ENCODE data around the gene TUBB4B. TPM values are rescaled to one million over a fixed set of nuclear protein-coding genes. Genes with fewer than 3 reads are reported as not detected.

Gene TUBB4B
- total RNA-seq, 1 donor from 2014 or later: 357 TPM

DNA sequence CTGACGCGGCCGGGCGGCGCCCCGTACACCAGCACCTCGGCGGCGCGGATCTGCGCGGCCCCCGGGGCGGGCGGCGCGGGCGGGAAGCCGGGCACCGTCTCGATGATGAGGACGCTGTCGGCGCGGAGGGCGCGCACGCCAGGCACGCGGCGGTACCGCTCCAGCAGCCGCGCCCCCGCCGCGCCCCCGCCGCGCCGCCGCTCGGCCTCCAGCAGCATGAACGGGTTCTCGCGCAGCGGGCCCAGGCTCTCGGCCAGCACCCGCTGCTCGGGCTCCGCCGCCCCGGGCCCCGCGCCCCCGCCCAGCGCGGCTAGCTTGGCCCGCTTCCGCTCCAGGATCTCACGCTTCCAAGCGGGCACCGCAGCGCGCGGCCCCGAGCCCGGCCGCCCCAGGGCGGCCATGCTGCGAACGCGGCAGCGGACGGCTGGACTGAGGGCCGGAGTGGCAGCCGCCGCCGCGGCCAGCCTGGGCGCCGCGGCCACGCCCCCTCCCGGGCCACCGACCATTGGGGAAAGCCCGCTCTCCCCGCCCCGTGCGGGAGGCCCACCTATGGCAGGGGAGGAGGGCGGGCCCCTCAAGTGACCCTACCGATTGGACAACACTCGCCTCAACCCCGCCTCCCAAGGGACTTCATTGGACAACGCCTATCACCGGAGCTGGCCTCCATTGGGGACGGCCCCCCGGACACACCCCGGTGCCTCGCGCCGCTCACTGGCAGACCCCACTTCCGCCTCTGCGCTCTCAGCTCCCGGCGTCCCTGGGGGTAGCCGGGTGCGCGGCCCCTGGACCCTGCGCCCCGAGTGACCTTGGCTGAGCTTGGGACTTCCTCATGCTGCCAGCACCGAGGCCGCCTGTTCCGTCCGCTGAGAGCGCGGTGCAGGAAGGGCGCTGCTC is 40.5 kb upstream of the TUBB4B start, which contains the start of gene TPRN:
TSS of gene TPRN (minus strand) at position 431 of the 894 bp plus-strand sequence. CDS start at position 401, 30 bp downstream.
- Mint-ChIP-seq H3K36me3 (ENCODE audit: low read depth) (peaks cover 9% of the 10 kb centered on the region), H3K27ac (peak within 1 kb of the TSS; percentile 69), H3K4me3 (ENCODE audit: low read depth) (peak within 1 kb of the TSS; percentile 83), H3K9me3 (no peaks in the 10 kb centered on the region), H3K27me3 (ENCODE audit: low read depth) (no peaks in the 10 kb centered on the region), H3K4me1 (ENCODE audit: low read depth) (peaks cover 20% of the 10 kb centered on the region)
- DNase-seq (ENCODE audit: low spot score): peak; percentile 99
- intact Hi-C loops (cut with micrococcal nuclease): loop anchor here (1.0 to 5.0 kb wide), 3 partner anchors 12 to 73 kb away; partner anchors contain the start of genes ANAPC2 and SSNA1

DNA sequence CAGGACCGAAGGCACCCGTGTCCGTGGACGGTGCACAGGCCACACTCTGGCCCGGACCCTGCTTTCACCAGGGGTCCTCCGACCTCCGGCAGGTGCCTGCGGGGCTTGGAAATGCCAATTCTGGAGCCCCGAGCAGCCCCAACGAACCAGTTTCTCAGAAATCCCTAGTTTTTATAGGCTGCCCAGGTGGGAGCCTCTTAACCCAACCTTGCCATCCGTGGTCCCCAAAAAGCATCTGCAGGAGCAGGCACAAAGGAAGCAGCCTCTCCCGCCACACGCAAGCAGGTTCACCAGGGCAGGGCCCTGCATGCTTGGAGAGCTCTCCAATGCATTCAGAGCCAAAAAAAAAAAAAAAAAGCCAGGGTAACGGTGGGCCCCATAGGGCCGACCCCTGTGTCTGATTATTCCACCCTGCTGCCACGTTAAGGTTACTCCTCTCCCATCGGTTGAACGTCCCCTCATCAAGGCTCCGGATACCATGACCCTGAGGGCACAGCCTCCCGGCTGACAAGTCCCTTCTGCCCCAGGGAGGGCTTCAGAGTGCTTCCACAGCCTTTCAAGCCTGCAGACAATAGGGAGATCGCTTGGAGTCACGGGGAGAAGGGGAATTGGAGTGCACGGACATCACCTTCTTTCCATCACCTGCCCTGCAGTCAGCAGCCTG is 39.8 kb upstream of the TUBB4B start:
- intact Hi-C loops (cut with micrococcal nuclease): loop anchor here (5.0 kb wide), 1 partner anchor 74 kb away; no protein-coding TSS in a partner anchor
- Mint-ChIP-seq H3K9me3 (no peaks in the 10 kb centered on the region), H3K27ac (peak overlapping the region; percentile 69)

DNA sequence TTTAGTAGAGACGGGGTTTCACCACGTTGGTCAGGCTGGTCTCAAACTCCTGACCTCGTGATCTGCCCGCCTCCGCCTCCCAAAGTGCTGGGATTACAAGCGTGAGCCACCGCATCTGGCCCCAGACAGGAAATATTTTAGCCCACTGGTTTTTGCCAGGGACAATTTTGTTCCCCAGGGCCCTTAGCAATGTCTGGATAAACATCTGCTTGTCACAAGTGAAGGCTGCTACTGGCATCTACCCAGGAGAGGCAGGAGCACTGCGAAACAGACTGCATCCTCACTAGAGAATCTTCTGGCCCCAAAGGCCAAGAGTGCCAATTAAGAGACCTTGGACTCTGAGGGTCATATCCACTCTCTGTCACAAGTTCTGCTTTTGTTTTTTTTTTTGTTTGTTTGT is 38.1 kb upstream of the TUBB4B start:
- H3K27me3 Mint-ChIP-seq (ENCODE audit: low read depth): no peaks in the 10 kb centered on the region
- intact Hi-C loops (cut with micrococcal nuclease): loop anchor here (5.0 kb wide), 1 partner anchor 76 kb away; no protein-coding TSS in a partner anchor

More for the DNA sequence above, 39.8 kb upstream of the TUBB4B start:
- no peaks in the 10 kb centered on the region for H3K27me3 Mint-ChIP-seq (ENCODE audit: low read depth)
- peaks cover 9% of the 10 kb centered on the region for H3K36me3 Mint-ChIP-seq (ENCODE audit: low read depth)
- DNase-seq (ENCODE audit: low spot score): no peak
- peak overlapping the region; percentile 82 for H3K4me3 Mint-ChIP-seq (ENCODE audit: low read depth)
- peaks cover 21% of the 10 kb centered on the region for H3K4me1 Mint-ChIP-seq (ENCODE audit: low read depth)

DNA sequence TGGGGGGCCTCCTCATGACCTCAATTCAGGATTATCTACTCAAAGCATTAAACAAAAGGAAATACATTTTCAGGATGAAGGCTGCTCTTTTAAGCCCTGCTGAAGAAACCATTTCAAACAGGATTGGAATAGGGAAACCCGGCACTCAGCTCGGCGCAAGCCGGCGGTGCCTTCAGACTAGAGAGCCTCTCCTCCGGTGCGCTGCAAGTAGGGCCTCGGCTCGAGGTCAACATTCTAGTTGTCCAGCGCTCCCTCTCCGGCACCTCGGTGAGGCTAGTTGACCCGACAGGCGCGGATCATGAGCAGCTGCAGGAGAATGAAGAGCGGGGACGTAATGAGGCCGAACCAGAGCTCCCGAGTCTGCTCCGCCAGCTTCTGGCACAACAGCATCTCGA is 36.4 kb upstream of the TUBB4B start:
- H3K36me3 Mint-ChIP-seq (ENCODE audit: low read depth): peaks cover 31% of the 10 kb centered on the region
- H3K4me1 Mint-ChIP-seq (ENCODE audit: low read depth): peaks cover 32% of the 10 kb centered on the region
- DNase-seq (ENCODE audit: low spot score): no peak

More for the DNA sequence above, 38.1 kb upstream of the TUBB4B start:
- peaks cover 34% of the 10 kb centered on the region for H3K4me1 Mint-ChIP-seq (ENCODE audit: low read depth)
- no peak for DNase-seq (ENCODE audit: low spot score)
- H3K36me3 Mint-ChIP-seq (ENCODE audit: low read depth): peaks cover 22% of the 10 kb centered on the region
- H3K4me3 Mint-ChIP-seq (ENCODE audit: low read depth): peak overlapping the region; percentile 8
- H3K9me3 Mint-ChIP-seq: no peaks in the 10 kb centered on the region
- H3K27ac Mint-ChIP-seq: no peak overlapping the region

DNA sequence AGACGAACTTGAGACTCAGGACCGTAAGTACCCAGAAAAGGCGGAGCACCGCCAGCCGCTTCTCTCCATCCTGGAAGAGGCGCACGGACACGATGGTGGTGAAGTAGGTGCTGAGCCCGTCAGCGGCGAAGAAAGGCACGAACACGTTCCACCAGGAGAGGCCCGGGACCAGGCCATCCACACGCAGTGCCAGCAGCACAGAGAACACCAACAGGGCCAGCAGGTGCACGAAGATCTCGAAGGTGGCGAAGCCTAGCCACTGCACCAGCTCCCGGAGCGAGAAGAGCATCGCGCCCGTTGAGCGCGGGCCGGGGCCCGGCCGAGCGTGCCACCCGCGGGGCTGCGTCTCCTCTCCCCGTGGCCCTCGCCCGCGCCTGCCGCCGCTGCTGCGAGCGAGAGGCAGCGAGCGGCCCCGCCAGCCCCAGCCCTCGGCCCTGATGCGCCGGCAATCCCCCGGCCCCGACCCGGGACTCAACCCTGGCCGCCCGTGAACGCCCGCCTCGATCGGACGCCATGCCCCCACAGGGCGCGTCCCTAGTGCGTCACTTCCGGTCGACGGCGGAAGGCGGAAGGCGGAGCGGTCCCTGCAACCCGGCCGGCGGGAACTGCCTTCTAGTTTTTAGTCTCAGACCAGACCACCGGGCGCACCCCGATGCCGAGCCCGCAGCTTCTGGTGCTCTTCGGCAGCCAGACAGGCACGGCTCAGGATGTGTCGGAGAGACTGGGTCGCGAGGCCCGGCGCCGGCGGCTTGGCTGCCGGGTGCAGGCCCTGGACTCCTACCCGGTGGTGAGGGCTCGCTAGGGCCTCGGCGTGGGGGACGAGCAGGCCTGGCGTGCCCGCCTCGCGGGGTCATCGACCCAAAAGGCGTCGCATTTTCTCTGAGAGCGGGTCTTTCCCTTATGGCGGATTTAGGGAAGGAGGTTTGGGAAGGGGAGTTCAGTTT is 35.7 kb upstream of the TUBB4B start, which contains the start of the genes NDOR1 and TMEM203:
TSS of gene NDOR1 (plus strand) at position 575 of the 944 bp plus-strand sequence. CDS start at position 653, 78 bp downstream.
TSS of gene TMEM203 (minus strand) at position 523 of the 944 bp plus-strand sequence. CDS start at position 289, 234 bp downstream.
- peaks cover 31% of the 10 kb centered on the region for H3K36me3 Mint-ChIP-seq (ENCODE audit: low read depth)
- H3K4me3 Mint-ChIP-seq (ENCODE audit: low read depth): peak within 1 kb of the TSS; percentile 93
- peak; percentile 91 for DNase-seq (ENCODE audit: low spot score)
- intact Hi-C loops (cut with micrococcal nuclease): loop anchor here (1.0 kb wide), 1 partner anchor 17 kb away; the partner anchor contains the start of genes ANAPC2 and SSNA1
- peaks cover 32% of the 10 kb centered on the region for H3K4me1 Mint-ChIP-seq (ENCODE audit: low read depth)
- H3K27me3 Mint-ChIP-seq (ENCODE audit: low read depth): no peaks in the 10 kb centered on the region
- H3K9me3 Mint-ChIP-seq: no peaks in the 10 kb centered on the region
- peak within 1 kb of the TSS; percentile 87 for H3K27ac Mint-ChIP-seq

More for the DNA sequence above, 36.4 kb upstream of the TUBB4B start:
- H3K27me3 Mint-ChIP-seq (ENCODE audit: low read depth): no peaks in the 10 kb centered on the region
- intact Hi-C loops (cut with micrococcal nuclease): loop anchor here (1.0 to 5.0 kb wide), 2 partner anchors 16 to 77 kb away; partner anchors contain the start of genes ANAPC2 and SSNA1
- peak overlapping the region; percentile 82 for H3K27ac Mint-ChIP-seq
- H3K4me3 Mint-ChIP-seq (ENCODE audit: low read depth): peak overlapping the region; percentile 93
- no peaks in the 10 kb centered on the region for H3K9me3 Mint-ChIP-seq

DNA sequence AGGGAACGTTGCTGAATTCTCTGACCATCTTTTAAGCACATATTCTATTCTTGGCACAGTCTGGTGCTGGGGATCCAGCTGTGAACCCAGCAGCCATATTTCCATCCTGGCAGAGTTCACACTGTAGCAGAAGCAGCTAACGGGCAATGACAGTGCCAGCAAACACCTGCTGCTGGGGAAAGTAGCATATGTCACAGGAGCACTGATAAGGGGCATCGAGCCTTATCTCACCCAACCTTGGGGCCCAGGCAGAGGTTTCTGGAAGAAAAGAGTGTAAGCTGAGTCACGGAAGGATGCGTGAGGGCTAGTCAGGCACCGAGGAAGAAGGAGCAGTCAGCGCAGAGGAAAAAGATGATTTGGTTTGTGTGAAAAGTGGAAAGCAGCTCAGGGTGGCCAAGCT is 34.5 kb upstream of the TUBB4B start:
- intact Hi-C loops (cut with micrococcal nuclease): no loop called here
- Mint-ChIP-seq H3K9me3 (no peaks in the 10 kb centered on the region), H3K27me3 (ENCODE audit: low read depth) (no peaks in the 10 kb centered on the region), H3K36me3 (ENCODE audit: low read depth) (peaks cover 31% of the 10 kb centered on the region), H3K27ac (peak overlapping the region; percentile 87), H3K4me3 (ENCODE audit: low read depth) (peak overlapping the region; percentile 93), H3K4me1 (ENCODE audit: low read depth) (peaks cover 28% of the 10 kb centered on the region)
- DNase-seq (ENCODE audit: low spot score): no peak

DNA sequence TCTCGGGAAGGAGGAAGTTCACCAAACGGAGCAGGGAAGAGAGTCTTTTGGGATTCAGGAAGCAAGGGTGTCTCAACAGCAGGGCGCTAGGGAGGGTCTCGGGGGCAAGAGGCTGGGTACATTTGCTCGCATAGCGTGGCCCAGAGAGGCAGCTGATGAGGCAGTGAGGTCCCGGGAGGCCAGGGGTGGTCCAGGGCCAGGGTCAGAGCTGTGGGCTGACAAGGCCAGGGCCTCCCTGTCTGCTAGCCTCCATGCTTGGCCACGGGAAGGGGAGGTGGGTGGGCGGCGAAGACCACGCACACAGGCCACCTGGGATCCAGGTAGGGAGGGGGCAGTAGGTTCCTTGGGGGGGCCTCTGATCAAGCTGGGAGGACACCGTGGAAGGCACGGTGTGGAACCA is 29.6 kb upstream of the TUBB4B start:
- Mint-ChIP-seq H3K9me3 (no peaks in the 10 kb centered on the region), H3K4me1 (ENCODE audit: low read depth) (peaks cover 11% of the 10 kb centered on the region), H3K36me3 (ENCODE audit: low read depth) (peaks cover 24% of the 10 kb centered on the region), H3K4me3 (ENCODE audit: low read depth) (no peak overlapping the region), H3K27ac (no peak overlapping the region), H3K27me3 (ENCODE audit: low read depth) (no peaks in the 10 kb centered on the region)
- intact Hi-C loops (cut with micrococcal nuclease): no loop called here
- DNase-seq (ENCODE audit: low spot score): no peak

DNA sequence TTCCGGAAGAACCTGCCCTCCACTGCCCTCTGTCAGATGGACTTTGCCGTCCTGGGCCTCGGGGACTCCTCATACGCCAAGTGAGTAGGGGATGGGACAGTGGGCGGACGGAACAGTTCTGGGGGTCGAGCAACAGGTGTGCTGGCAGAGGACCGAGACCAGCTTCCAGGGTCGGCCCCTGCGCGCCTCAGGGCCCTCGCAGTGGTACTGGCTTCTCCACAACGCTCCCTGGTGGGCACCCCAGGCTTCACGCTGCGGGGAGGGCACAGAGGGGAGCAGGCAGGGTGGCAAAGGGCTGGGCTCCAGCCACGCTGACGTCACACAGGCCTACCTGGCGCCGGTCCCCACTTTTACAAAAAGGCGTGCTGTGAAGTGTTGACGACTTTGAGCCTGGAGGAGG is 28.6 kb upstream of the TUBB4B start:
- no peak for DNase-seq (ENCODE audit: low spot score)
- no peaks in the 10 kb centered on the region for H3K9me3 Mint-ChIP-seq
- no peak overlapping the region for H3K4me3 Mint-ChIP-seq (ENCODE audit: low read depth)
- no peak overlapping the region for H3K27ac Mint-ChIP-seq
- no peaks in the 10 kb centered on the region for H3K27me3 Mint-ChIP-seq (ENCODE audit: low read depth)
- intact Hi-C loops (cut with micrococcal nuclease): no loop called here
- H3K4me1 Mint-ChIP-seq (ENCODE audit: low read depth): peaks cover 1% of the 10 kb centered on the region
- peaks cover 14% of the 10 kb centered on the region for H3K36me3 Mint-ChIP-seq (ENCODE audit: low read depth)

DNA sequence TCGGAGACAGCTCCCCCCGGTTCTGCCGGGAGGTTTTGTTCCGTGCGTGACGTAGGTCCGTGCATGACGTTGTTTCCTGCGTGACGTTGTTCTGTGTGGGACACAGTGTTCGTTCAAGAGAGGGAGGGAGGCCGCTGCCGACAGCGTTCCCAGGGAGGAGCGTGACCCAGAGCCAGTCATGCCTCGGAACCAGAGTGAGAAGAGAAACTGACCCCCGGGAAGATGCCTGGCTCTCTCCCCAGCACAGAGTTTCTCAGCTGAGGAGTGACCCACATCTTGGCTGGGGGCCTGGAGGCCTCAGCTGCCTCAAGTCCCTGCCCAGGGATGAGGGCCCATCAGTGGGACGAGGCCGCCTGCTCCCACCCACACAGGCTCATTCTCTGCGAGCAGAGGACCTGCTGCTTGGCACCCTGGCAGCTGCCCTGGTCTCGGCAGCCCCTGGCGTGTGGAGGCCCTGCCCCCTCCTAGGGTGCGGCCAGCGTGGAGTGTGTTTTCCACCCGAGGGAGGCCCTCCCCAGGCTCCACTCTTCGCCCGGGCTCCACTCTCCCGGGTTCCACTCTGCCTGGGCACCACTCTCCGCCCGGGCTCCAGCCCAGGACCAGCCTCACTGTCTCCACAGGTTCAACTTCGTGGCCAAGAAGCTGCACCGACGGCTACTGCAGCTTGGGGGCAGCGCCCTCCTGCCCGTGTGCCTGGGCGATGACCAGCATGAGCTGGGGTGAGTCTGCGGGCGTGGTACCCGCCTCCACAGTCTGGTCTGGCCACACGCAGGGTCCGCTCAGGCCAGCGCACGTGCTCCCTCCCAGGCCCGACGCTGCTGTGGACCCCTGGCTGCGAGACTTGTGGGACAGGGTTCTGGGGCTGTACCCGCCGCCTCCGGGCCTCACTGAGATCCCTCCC is 27.7 kb upstream of the TUBB4B start:
- H3K27me3 Mint-ChIP-seq (ENCODE audit: low read depth): no peaks in the 10 kb centered on the region
- H3K36me3 Mint-ChIP-seq (ENCODE audit: low read depth): peaks cover 10% of the 10 kb centered on the region
- H3K9me3 Mint-ChIP-seq: no peaks in the 10 kb centered on the region
- DNase-seq (ENCODE audit: low spot score): no peak
- H3K4me1 Mint-ChIP-seq (ENCODE audit: low read depth): no peaks in the 10 kb centered on the region
- intact Hi-C loops (cut with micrococcal nuclease): no loop called here
- H3K4me3 Mint-ChIP-seq (ENCODE audit: low read depth): no peak overlapping the region
- no peak overlapping the region for H3K27ac Mint-ChIP-seq

DNA sequence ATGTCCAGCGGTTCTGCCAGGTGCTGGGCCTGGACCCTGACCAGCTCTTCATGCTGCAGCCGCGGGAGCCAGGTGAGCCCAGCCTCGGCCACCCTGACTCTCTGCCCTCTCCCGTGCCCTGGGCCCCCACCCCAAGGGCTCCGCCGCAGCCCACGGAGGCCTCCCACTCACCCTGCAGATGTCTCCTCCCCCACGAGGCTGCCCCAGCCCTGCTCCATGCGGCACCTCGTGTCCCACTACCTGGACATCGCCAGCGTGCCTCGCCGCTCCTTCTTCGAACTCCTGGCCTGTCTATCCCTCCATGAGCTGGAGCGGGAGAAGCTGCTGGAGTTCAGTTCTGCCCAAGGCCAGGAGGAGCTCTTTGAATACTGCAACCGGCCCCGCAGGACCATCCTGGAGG is 26.5 kb upstream of the TUBB4B start:
- Mint-ChIP-seq H3K27me3 (ENCODE audit: low read depth) (no peaks in the 10 kb centered on the region), H3K4me1 (ENCODE audit: low read depth) (no peaks in the 10 kb centered on the region), H3K4me3 (ENCODE audit: low read depth) (no peak overlapping the region), H3K36me3 (ENCODE audit: low read depth) (peaks cover 3% of the 10 kb centered on the region), H3K9me3 (no peaks in the 10 kb centered on the region), H3K27ac (no peak overlapping the region)
- intact Hi-C loops (cut with micrococcal nuclease): no loop called here
- DNase-seq (ENCODE audit: low spot score): no peak

Measured in activated T-helper 2 cell treated with anti-CD3 and anti-CD28 coated beads, Interferon-gamma antibody, Interleukin-2, Interleukin-4, amounts not matched to agents 10 μg/mL and 5 μg/mL and 100 μg/mL, durations not matched to agents 14 hours and 24 hours and 36 hours (primary cell).